Adrenal gland (tissue), 12 donors: ENCODE measurements around the gene TMEM256. TPM values are rescaled to one million over a fixed set of nuclear protein-coding genes. Genes with fewer than 3 reads are reported as not detected.

ENCODE experiments used
- DNase-seq, 7 donors: peaks; one replicate each; pipeline ENCODE4 v3.0.0-alpha.2; 2019 to 2020
- H3K27ac ChIP-seq, 5 donors: fragments of 200-600 bp; sonication (generic) in 4 of 5; 1 replicate in 3 of 5; 2 replicates in 2 of 5; pipeline versions ENCODE4 v1.5.1 to v1.8.0; 2016 to 2020; ENCODE audit warnings: mild to moderate bottlenecking in 1 of 5
- H3K27me3 ChIP-seq: fragments of 200-600 bp; 2 replicates; pipeline ENCODE4 v1.8.0; 2021
- H3K36me3 ChIP-seq, 2 donors: fragments of 200-600 bp; replicated peaks in 1 of 2; 1 replicate in 1 of 2; 2 replicates in 1 of 2; pipeline versions ENCODE4 v1.5.1 to v1.8.0; 2018 to 2022
- H3K4me1 ChIP-seq, 2 donors: fragments of 200-600 bp; replicated peaks in 1 of 2; 1 replicate in 1 of 2; 2 replicates in 1 of 2; pipeline versions ENCODE4 v1.5.1 to v1.8.0; 2018 to 2021
- H3K4me3 ChIP-seq, 4 donors: fragments of 200-600 bp; sonication (generic) in 3 of 4; one replicate each; pipeline ENCODE4 v1.5.1; 2016 to 2018
- H3K9me3 ChIP-seq, 3 donors: fragments of 200-600 bp; sonication (generic) in 1 of 3; replicated peaks in 1 of 3; 1 replicate in 2 of 3; 2 replicates in 1 of 3; pipeline versions ENCODE4 v1.5.1 to v1.8.0; 2016 to 2021
- CTCF ChIP-seq, 6 experiments: fragments of 450-650 bp in 4 of 6; fragments of 200-600 bp in 2 of 6; sonication (generic) in 1 of 6; IDR thresholded peaks; 1 replicate in 5 of 6; 2 replicates in 1 of 6; pipeline versions ENCODE4 v1.5.1 to v1.8.0; 2016 to 2021; ENCODE audit warnings: antibody characterized with exemption in 6 of 6, mild to moderate bottlenecking in 2 of 6, moderate library complexity in 1 of 6
- POLR2A ChIP-seq, 2 donors: fragments of 450-650 bp; IDR thresholded peaks; one replicate each; pipeline ENCODE4 v1.6.1; 2017; ENCODE audit warnings: antibody characterized with exemption in 2 of 2, mild to moderate bottlenecking in 2 of 2, moderate library complexity in 1 of 2
- WGBS, 4 donors: extraction: QIAGEN DNeasy Blood & Tissue Kit in 2 of 4; methylation state at CpG; one replicate each; pipeline versions ENCODE4 v1.1.5 to v1.1.7; 2013 to 2017; 5-methylcytosine and 5-hydroxymethylcytosine counted together
- intact Hi-C, 2 donors: fragments of 100-400 bp; cut with DNase I; formaldehyde crosslinking; loops; one replicate each; pipeline versions ENCODE4 v1.14.1 to v1.15.0; 2022 to 2023
- polyA plus RNA-seq, 3 donors: library from polyadenylated mRNA; stranded (reverse); fragments of 200-250 nt in 2 of 3; fragments of 350-450 nt in 1 of 3; fragmentation: Illumina TruSeq in 1 of 3; extraction: RNeasy Lipid Tissue Mini Kit (QIAGEN cat#74804) in 1 of 3; gene quantifications; one replicate each; pipeline ENCODE4 v1.2.3, GENCODE V29; 2013 to 2014
- total RNA-seq, 9 donors: library from RNA; depleted of rRNA in 4 of 9; stranded (reverse); fragments of >200 nt in 4 of 9; fragments of 120-200 nt in 1 of 9; fragmentation: NEBNext Ultra II Directional in 1 of 9; extraction: Animal tissue kit (Norgen Biotek cat#: 25700) in 1 of 9; gene quantifications; one replicate each; pipeline versions ENCODE4 v1.1.0 to v1.2.4, GENCODE V29; 2013 to 2023
- donor health status: healthy with polysubstance abuse.
- donor health status: Bipolar disorder and iron deficiency.
- donor health status: DM: yes; HTN: yes; CAD: no.
- donor health status: DM: no; HTN: no; CAD: no.
- donor health status: DM: no; HTN: no; CAD: no.
- donor health status: DM: yes; HTN: yes; CAD: no.

The TMEM256 gene
- total and polyA plus RNA-seq, 12 donors, result 48.5 to 334 (median 93.2) TPM

GRCh38 chr17:7407485-7408251 is 3.8 kb upstream of the TMEM256 start, which contains the start of gene NLGN2:
NLGN2 (plus strand) TSS chr17:7407845; CDS start chr17:7408256, 411 bp downstream.
- intact Hi-C loops, result no loop called here
- TF ChIP-seq CTCF (IDR thresholded peaks at IDR 0.05) (no peak), POLR2A (IDR thresholded peaks at IDR 0.05) (no peak)
- Histone ChIP-seq H3K27me3 (no peaks in the 10 kb centered on the region), H3K4me3 (no peak within 1 kb of the TSS), H3K4me1 (peaks cover 7 to 13% of the 10 kb centered on the region in 2 donors), H3K27ac (no peak within 1 kb of the TSS), H3K36me3 (no peaks in the 10 kb centered on the region), H3K9me3 (no peaks in the 10 kb centered on the region)
- 54 to 70% (median 68%) methylated on average over 8 to 12 of the region's 12 CpGs for WGBS, 4 donors
- DNase-seq, result no peak

GRCh38 chr17:7407082-7407481 is 3.2 kb upstream of the TMEM256 start:
- intact Hi-C loops, result no loop called here
- H3K36me3 ChIP-seq, result no peaks in the 10 kb centered on the region
- WGBS, 4 donors, result 87 to 94% (median 92%) methylated on average over 13 of the region's 13 CpGs
- no peak for TF ChIP-seq POLR2A (IDR thresholded peaks at IDR 0.05)
- TF ChIP-seq CTCF (IDR thresholded peaks at IDR 0.05), result no peak
- H3K9me3 ChIP-seq, result no peaks in the 10 kb centered on the region
- no peak for DNase-seq
- H3K4me1 ChIP-seq, result peaks cover 7 to 15% of the 10 kb centered on the region in 2 donors
- H3K4me3 ChIP-seq, result no peak overlapping the region
- H3K27me3 ChIP-seq, result no peaks in the 10 kb centered on the region
- H3K27ac ChIP-seq, result no peak overlapping the region

- Histone ChIP-seq H3K27me3 (no peaks in the 10 kb centered on the region), H3K4me1 (peaks cover 7 to 15% of the 10 kb centered on the region in 2 donors), H3K4me3 (no peak overlapping the region), H3K36me3 (no peaks in the 10 kb centered on the region), H3K9me3 (no peaks in the 10 kb centered on the region), H3K27ac (peak overlapping the region in 1 of 5 donors; percentile 89)
- intact Hi-C loops, result no loop called here
- TF ChIP-seq POLR2A (IDR thresholded peaks at IDR 0.05) (no peak), CTCF (IDR thresholded peaks at IDR 0.05) (no peak)
- 68 to 83% (median 73%) methylated on average over 9 to 12 of the region's 12 CpGs for WGBS, 4 donors
- no peak for DNase-seq
These were observed 2.4 kb upstream of the TMEM256 start for GRCh38 chr17:7406235-7406825.

- intact Hi-C loops, result no loop called here
- Histone ChIP-seq H3K36me3 (no peaks in the 10 kb centered on the region), H3K9me3 (no peaks in the 10 kb centered on the region), H3K27me3 (no peaks in the 10 kb centered on the region), H3K4me3 (peak overlapping the region in 3 of 4 donors; percentile 11 to 88 (median 29)), H3K27ac (peak overlapping the region in 3 of 5 donors; percentile 86 to 93 (median 89)), H3K4me1 (peaks cover 7 to 15% of the 10 kb centered on the region in 2 donors)
- no peak for TF ChIP-seq POLR2A (IDR thresholded peaks at IDR 0.05)
- TF ChIP-seq CTCF (IDR thresholded peaks at IDR 0.05), result no peak
- peak in 1 of 7 donors; percentile 31 for DNase-seq
- WGBS, 4 donors, result 17 to 36% (median 18%) methylated on average over 9 to 38 of the region's 38 CpGs
These were observed 1.7 kb upstream of the TMEM256 start for GRCh38 chr17:7405350-7406234.
